Measurements from ENCODE around the gene COL18A1.
"Not testable (repeated sequence)": the region's sequence is repeated elsewhere in the genome, so short reads cannot be mapped to it uniquely, and the experiment has no call there.

The COL18A1 gene

GRCh38 chr21:45560106-45561021 is 155.4 kb downstream of the COL18A1 start:
- no peak for DNase-seq (ENCODE audit: low read depth, low spot score)

DNA sequence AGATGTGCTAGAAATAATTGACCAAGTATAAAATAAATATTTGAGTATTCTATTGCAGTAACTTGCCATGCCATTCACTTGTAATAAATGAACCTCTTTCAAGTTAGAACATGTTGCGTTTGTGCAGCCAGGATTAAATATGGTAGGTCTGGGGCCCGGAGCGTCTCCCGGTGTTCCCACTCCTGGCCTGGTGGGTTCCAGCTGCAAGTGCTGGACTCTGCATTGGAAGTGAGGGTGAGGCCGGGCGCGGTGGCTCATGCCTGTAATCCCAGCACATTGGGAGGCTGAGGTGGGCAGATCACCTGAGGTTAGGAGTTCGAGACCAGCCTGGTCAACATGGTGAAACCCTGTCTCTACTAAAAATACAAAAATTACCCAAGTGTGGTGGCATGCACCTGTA is 156.3 kb downstream of the COL18A1 start:
- not testable (repeated sequence) for DNase-seq (ENCODE audit: low read depth, low spot score)

GRCh38 chr21:45562402-45562801 is 157.4 kb downstream of the COL18A1 start:
- DNase-seq (ENCODE audit: low read depth, low spot score), result no peak

DNA sequence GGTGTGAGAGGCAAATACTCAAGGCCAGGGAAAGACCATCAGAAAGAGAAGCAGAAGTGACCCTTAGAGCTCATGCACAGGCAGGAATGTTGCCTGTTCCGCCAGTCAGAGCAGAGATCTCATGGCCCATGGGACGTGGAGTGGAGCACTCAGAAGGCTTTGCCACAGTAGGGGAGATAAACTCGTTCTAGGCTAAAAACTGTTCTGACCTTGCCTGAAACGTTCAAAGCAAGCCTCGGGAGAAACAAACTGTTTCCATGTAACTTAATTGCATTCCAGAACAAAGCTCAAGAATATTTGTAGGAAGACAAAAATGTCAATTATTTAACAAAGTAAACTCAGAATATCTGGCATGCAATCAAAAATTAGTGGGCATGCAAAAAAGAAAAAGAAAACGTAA is 158.0 kb downstream of the COL18A1 start:
- no peak for DNase-seq (ENCODE audit: low read depth, low spot score)

All from iPS DF 19.7 (cell line).